Activated naive CD8-positive, alpha-beta T cell treated with anti-CD3 and anti-CD28 coated beads, Interleukin-2, amount 10 ng/mL, durations not matched to agents 7 days and 5 days (primary cell): ENCODE measurements around the gene CHSY1. TPM values are rescaled to one million over a fixed set of nuclear protein-coding genes. Genes with fewer than 3 reads are reported as not detected.

Experiments used
- ATAC-seq: fragments of 150-1000 bp; cut with Tn5 transposase; one replicate; pipeline ENCODE4 v1.10.0; 2021; ENCODE audit warnings: low read depth, moderate library complexity
- POLR2A ChIA-PET: fragments of 350-600 bp; sonication (Branson Sonifier 250); formaldehyde crosslinking; loops from one replicate; lab custom pipeline; 2021; ENCODE audit warnings: antibody characterized with exemption; lab: Charles Lee
- DNase-seq: peaks from one replicate; pipeline ENCODE4 v3.0.0; 2021
- H3K27ac Mint-ChIP-seq: one replicate; pipeline ENCODE4 v1.8.0; 2022; ENCODE audit warnings: mild to moderate bottlenecking, mixed read lengths
- H3K27me3 Mint-ChIP-seq: one replicate; pipeline ENCODE4 v1.8.0; 2022; ENCODE audit warnings: mild to moderate bottlenecking, moderate library complexity, mixed read lengths
- H3K36me3 Mint-ChIP-seq: one replicate; pipeline ENCODE4 v1.8.0; 2021; ENCODE audit warnings: mild to moderate bottlenecking, mixed read lengths
- H3K4me1 Mint-ChIP-seq: one replicate; pipeline ENCODE4 v1.8.0; 2021; ENCODE audit warnings: mixed read lengths
- H3K4me3 Mint-ChIP-seq: one replicate; pipeline ENCODE4 v1.8.0; 2022; ENCODE audit warnings: mild to moderate bottlenecking, moderate library complexity, mixed read lengths
- H3K9me3 Mint-ChIP-seq: one replicate; pipeline ENCODE4 v1.8.0; 2021; ENCODE audit warnings: mixed read lengths
- total RNA-seq, 2 experiments: library from RNA; stranded (reverse); gene quantifications; one replicate each; pipeline ENCODE4 v1.2.3, GENCODE V29; 2021

The CHSY1 gene
- total RNA-seq, 2 experiments from 2014 or later = 37.0 to 37.8 TPM

DNA sequence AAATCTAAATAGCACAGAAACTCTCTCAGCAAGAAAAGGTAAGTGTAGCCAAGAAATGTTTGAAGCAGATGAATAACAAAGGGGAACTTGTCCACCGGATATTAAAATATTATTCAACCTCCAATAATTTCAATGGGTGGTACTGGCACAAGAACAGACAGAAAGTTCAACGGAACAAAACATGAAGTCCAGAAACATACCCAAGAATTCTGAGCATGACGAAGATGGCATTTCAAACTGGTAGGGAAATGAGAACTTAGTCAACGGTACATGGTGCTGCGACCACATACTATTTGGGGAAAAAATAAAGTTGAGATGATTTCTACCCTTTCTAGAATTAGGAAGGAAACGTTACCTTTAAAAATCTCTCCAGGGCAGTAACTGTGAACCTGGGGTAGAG is 5.5 kb downstream of the CHSY1 start:
- H3K27ac Mint-ChIP-seq = no peak overlapping the region
- no peaks in the 10 kb centered on the region for H3K9me3 Mint-ChIP-seq
- ATAC-seq (no peak), DNase-seq (no peak)
- no peaks in the 10 kb centered on the region for H3K27me3 Mint-ChIP-seq
- peaks cover 78% of the 10 kb centered on the region for H3K4me1 Mint-ChIP-seq
- peak overlapping the region; percentile 56 for H3K4me3 Mint-ChIP-seq
- POLR2A ChIA-PET = no interaction called here
- peaks cover 31% of the 10 kb centered on the region for H3K36me3 Mint-ChIP-seq

- peak overlapping the region; percentile 85 for H3K27ac Mint-ChIP-seq
- no peaks in the 10 kb centered on the region for H3K9me3 Mint-ChIP-seq
- H3K4me1 Mint-ChIP-seq = peaks cover 79% of the 10 kb centered on the region
- H3K4me3 Mint-ChIP-seq = peak overlapping the region; percentile 78
- peaks cover 28% of the 10 kb centered on the region for H3K36me3 Mint-ChIP-seq
- DNase-seq = no peak
- no peaks in the 10 kb centered on the region for H3K27me3 Mint-ChIP-seq
- ATAC-seq = no peak
- POLR2A ChIA-PET = no interaction called here
These were observed 6.8 kb downstream of the CHSY1 start for GRCh38 chr15:101244889-101245668.

DNA sequence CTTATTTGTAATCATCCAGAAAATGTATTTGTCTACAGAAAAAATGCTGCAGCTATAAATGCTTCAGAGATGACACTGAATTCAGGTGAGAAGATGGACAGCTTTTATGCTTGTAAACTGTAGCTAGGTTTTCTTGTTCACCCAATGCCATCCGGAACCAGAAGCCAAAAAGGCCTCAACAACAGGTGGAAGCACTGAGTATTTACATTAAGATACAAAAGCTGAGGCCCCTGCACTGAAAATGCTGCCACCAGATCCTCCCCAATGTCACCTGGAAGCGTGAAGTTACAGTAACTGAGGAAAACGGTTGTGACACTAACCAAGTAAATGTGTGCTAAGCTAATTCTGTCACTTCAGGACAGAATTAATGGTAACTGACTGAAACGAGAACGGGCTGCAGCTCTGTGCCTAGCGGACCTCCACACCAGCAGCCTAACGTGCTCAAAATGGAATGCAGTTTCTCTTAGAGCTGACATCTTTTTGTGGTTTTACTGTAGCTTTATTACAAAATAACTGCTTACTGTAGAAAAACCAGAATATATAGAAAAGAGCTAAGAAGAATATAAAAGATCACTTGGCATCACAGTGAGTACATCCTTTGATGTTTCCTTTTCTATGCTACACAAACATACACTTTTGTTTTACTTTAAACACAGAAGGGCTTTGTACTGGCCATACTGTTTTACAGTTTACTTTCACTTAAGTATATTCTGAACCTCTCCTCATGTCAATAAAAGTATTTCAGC is 7.6 kb downstream of the CHSY1 start:
- no peaks in the 10 kb centered on the region for H3K9me3 Mint-ChIP-seq
- H3K27me3 Mint-ChIP-seq = no peaks in the 10 kb centered on the region
- POLR2A ChIA-PET = interaction anchor here (3.3 to 3.8 kb wide), 2 partner anchors 8 to 116 kb away, joined by 14 to 22 read pairs; partner anchors contain the start of gene CHSY1
- peak overlapping the region; percentile 85 for H3K27ac Mint-ChIP-seq
- H3K4me1 Mint-ChIP-seq = peaks cover 79% of the 10 kb centered on the region
- H3K36me3 Mint-ChIP-seq = peaks cover 26% of the 10 kb centered on the region
- no peak for DNase-seq
- no peak for ATAC-seq
- H3K4me3 Mint-ChIP-seq = peak overlapping the region; percentile 78

GRCh38 chr15:101243420-101243819 is 8.4 kb downstream of the CHSY1 start:
- Mint-ChIP-seq H3K4me3 (peak overlapping the region; percentile 78), H3K27me3 (no peaks in the 10 kb centered on the region), H3K9me3 (no peaks in the 10 kb centered on the region), H3K4me1 (peaks cover 82% of the 10 kb centered on the region), H3K36me3 (peaks cover 22% of the 10 kb centered on the region), H3K27ac (peak overlapping the region; percentile 85)
- ATAC-seq (no peak), DNase-seq (no peak)
- POLR2A ChIA-PET = interaction anchor here (1.0 to 3.8 kb wide), 4 partner anchors 9 to 116 kb away, joined by 3 to 22 read pairs (median 10); partner anchors contain the start of genes CHSY1 and SNRPA1

GRCh38 chr15:101242999-101243336 is 8.9 kb downstream of the CHSY1 start:
- no peaks in the 10 kb centered on the region for H3K27me3 Mint-ChIP-seq
- peaks cover 19% of the 10 kb centered on the region for H3K36me3 Mint-ChIP-seq
- POLR2A ChIA-PET = interaction anchor here (1.0 to 3.8 kb wide), 7 partner anchors 9 to 117 kb away, joined by 3 to 22 read pairs (median 7); partner anchors contain the start of genes CHSY1 and SNRPA1
- H3K27ac Mint-ChIP-seq = peak overlapping the region; percentile 85
- no peaks in the 10 kb centered on the region for H3K9me3 Mint-ChIP-seq
- peaks cover 81% of the 10 kb centered on the region for H3K4me1 Mint-ChIP-seq
- peak overlapping the region; percentile 78 for H3K4me3 Mint-ChIP-seq
- ATAC-seq (no peak), DNase-seq (no peak)

- POLR2A ChIA-PET = interaction anchor here (0.6 to 3.8 kb wide), 9 partner anchors 8 to 116 kb away, joined by 3 to 22 read pairs (median 5); partner anchors contain the start of genes CHSY1 and SNRPA1
- Mint-ChIP-seq H3K4me1 (peaks cover 80% of the 10 kb centered on the region), H3K36me3 (peaks cover 21% of the 10 kb centered on the region), H3K4me3 (peak overlapping the region; percentile 78), H3K9me3 (no peaks in the 10 kb centered on the region), H3K27ac (peak overlapping the region; percentile 85), H3K27me3 (no peaks in the 10 kb centered on the region)
- ATAC-seq (peak; percentile 83), DNase-seq (peak; percentile 70)
These were observed 9.5 kb downstream of the CHSY1 start for GRCh38 chr15:101242160-101242998.

DNA sequence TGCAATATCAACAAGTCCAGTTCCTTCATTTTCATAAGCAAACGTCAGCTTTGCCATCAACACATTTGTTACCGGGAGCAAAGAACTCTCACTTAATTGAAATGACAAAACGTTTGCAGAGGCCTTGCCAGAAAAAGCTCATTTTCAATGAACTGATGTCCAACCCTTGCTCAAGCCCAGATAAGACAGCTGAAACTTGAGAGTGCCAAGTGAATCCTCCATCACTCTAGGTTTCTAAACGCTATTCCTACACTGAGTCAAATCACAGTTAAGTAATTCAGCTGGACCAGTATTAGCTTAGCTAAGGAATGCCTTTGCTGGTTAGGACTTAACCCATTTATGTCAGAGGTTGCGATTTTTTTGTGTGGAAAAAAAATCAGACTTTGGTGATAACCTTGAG is 11.5 kb downstream of the CHSY1 start:
- no peaks in the 10 kb centered on the region for H3K27me3 Mint-ChIP-seq
- no peak overlapping the region for H3K27ac Mint-ChIP-seq
- POLR2A ChIA-PET = interaction anchor here (0.8 to 1.3 kb wide), 2 partner anchors 10 to 114 kb away, joined by 3 to 4 read pairs; no protein-coding TSS in a partner anchor
- DNase-seq (no peak), ATAC-seq (no peak)
- H3K36me3 Mint-ChIP-seq = peaks cover 23% of the 10 kb centered on the region
- peaks cover 65% of the 10 kb centered on the region for H3K4me1 Mint-ChIP-seq
- H3K9me3 Mint-ChIP-seq = no peaks in the 10 kb centered on the region
- H3K4me3 Mint-ChIP-seq = no peak overlapping the region

DNA sequence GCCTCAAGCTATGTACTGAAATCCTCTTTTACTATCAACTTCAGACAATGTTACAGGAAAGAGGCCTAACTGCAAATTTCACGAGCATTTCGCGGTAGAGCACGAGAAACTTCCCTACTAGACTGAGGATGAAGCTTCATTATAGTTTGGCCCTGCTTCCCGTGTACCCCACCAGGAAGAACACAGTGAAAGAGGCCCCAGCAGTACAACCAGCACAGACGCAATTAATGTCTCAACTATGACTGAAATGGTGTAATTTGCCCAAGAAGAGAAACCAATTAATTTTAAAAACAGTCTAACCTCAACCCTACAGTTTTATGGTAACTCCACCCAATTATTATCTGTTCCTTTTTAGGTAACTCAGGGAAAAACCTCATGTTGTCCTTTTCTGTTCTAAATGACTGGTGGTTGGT is 12.1 kb downstream of the CHSY1 start:
- peak overlapping the region; percentile 64 for H3K4me3 Mint-ChIP-seq
- peaks cover 29% of the 10 kb centered on the region for H3K36me3 Mint-ChIP-seq
- H3K9me3 Mint-ChIP-seq = no peaks in the 10 kb centered on the region
- DNase-seq (no peak), ATAC-seq (no peak)
- peaks cover 59% of the 10 kb centered on the region for H3K4me1 Mint-ChIP-seq
- no peaks in the 10 kb centered on the region for H3K27me3 Mint-ChIP-seq
- H3K27ac Mint-ChIP-seq = peak overlapping the region; percentile 77
- POLR2A ChIA-PET = interaction anchor here (1.3 kb wide), 1 partner anchor 11 kb away, joined by 4 read pairs; no protein-coding TSS in a partner anchor

DNA sequence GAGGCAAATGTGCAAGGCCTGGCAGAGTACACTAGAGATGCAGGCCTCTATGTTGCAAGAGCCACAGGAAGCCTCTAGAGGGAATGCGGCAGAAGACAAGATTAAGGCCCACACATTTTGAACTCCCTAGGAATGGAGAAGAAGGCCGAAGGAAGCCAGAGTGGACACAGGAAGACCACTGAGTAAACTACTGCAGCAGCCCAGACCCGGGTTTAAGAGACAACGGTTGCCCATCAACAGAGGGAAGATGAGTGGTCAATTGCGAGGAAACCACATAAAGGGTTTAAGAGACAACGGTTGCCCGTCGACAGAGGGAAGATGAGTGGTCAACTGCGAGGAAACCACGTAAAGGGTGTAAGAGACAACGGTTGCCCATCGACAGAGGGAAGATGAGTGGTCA is 14.6 kb downstream of the CHSY1 start:
- H3K9me3 Mint-ChIP-seq = no peaks in the 10 kb centered on the region
- H3K27me3 Mint-ChIP-seq = no peaks in the 10 kb centered on the region
- no peak overlapping the region for H3K27ac Mint-ChIP-seq
- no peak for ATAC-seq
- DNase-seq = no peak
- POLR2A ChIA-PET = no interaction called here
- H3K36me3 Mint-ChIP-seq = peaks cover 48% of the 10 kb centered on the region
- H3K4me3 Mint-ChIP-seq = no peak overlapping the region
- H3K4me1 Mint-ChIP-seq = peaks cover 47% of the 10 kb centered on the region

DNA sequence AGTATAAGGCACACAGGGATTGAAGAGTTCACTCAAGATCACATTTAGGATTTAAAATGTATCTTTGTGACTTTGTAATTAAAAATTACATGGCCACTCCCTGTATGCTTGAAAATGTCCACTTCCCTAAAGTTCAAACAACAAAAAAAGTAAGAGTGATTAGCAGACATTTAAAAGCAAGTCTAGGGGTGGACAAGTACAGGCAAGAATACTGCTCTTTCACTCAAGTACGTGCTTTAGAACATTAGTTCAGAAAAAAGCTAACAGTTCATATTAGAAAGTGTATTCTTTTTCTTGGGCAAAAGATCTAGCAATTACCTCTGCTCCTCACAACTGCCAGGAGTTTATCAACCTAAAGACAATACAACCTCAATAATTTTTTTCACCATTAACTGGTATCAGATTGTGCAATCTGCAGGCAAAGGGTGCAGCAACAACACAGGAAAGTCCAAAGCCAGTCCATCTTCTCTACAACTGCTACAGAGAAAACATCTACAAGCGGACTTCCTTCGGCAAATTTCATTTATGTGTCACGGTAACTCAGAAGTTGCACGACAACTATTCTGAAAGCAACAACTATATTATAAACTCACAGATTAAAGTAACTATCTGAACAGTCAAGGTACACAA is 18.1 kb downstream of the CHSY1 start:
- ATAC-seq (no peak), DNase-seq (no peak)
- no peaks in the 10 kb centered on the region for H3K27me3 Mint-ChIP-seq
- POLR2A ChIA-PET = no interaction called here
- peaks cover 3% of the 10 kb centered on the region for H3K9me3 Mint-ChIP-seq
- peaks cover 30% of the 10 kb centered on the region for H3K4me1 Mint-ChIP-seq
- H3K36me3 Mint-ChIP-seq = peaks cover 68% of the 10 kb centered on the region
- H3K27ac Mint-ChIP-seq = no peak overlapping the region
- no peak overlapping the region for H3K4me3 Mint-ChIP-seq

DNA sequence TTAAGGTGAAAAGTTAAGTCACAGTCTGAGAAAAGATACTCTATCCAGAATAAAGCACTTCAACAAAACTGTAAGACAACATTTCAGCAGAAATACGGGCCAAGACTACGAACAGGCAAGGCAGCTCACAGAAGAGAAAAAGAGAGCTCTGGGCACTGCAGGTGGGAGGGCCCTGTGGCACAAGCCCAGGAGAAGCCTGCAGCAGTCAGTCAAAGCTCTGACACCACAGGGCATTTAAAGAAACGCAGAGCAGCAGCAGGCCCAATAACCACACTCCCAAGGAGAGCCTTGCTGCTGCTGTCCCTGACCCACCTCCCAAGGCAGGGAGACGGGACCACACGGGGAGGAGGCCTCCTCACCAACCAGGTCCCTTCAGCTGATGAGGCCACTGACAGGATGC is 19.2 kb downstream of the CHSY1 start:
- Mint-ChIP-seq H3K9me3 (peaks cover 9% of the 10 kb centered on the region), H3K4me3 (no peak overlapping the region), H3K27ac (no peak overlapping the region), H3K36me3 (peaks cover 76% of the 10 kb centered on the region), H3K4me1 (peaks cover 31% of the 10 kb centered on the region), H3K27me3 (no peaks in the 10 kb centered on the region)
- ATAC-seq (no peak), DNase-seq (no peak)
- POLR2A ChIA-PET = no interaction called here

DNA sequence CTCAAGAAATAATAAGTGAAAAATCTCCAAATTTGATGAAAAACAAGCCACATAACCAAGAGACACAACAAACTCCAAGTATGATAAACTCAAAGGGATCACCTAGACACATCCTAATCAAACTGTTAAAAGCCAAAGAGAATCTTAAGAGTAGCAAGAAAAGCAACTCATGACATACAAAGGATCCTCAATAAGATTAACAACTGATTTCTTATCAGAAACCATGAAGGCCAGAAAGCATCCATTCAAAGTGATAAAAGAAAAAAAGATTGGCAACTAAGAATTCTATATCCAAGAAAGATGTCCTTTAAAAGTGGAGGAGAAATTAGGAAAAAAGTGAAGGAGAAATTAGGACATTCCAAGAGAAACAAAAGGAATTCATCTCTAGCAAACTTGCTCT is 23.5 kb downstream of the CHSY1 start:
- H3K27me3 Mint-ChIP-seq = no peaks in the 10 kb centered on the region
- H3K4me1 Mint-ChIP-seq = peaks cover 33% of the 10 kb centered on the region
- peaks cover 67% of the 10 kb centered on the region for H3K36me3 Mint-ChIP-seq
- H3K27ac Mint-ChIP-seq = no peak overlapping the region
- no peak for DNase-seq
- peaks cover 9% of the 10 kb centered on the region for H3K9me3 Mint-ChIP-seq
- POLR2A ChIA-PET = no interaction called here
- H3K4me3 Mint-ChIP-seq = no peak overlapping the region
- ATAC-seq = no peak
